Trophoblast cell (in vitro differentiated cells and primary cell): Measurements from ENCODE around the gene ZNF746.
"Not testable (repeated sequence)": the region's sequence is repeated elsewhere in the genome, so short reads cannot be mapped to it uniquely, and the experiment has no call there.

Source experiments
- DNase-seq, 2 donors: peaks; one replicate each; pipeline ENCODE4 v3.0.0-alpha.2; 2016
- H2AFZ ChIP-seq: 2 replicates; pipeline ENCODE4 v1.6.1; 2013; ENCODE audit warnings: low read length, moderate library complexity, mild to moderate bottlenecking; ENCODE audit not compliant: insufficient read depth, poor library complexity
- H2AK5ac ChIP-seq: 2 replicates; pipeline ENCODE4 v1.6.1; 2013; ENCODE audit warnings: mild to moderate bottlenecking, low read length
- H2BK120ac ChIP-seq: 2 replicates; pipeline ENCODE4 v1.6.1; 2013; ENCODE audit warnings: low read length, mild to moderate bottlenecking, moderate library complexity; ENCODE audit not compliant: insufficient read depth, poor library complexity
- H2BK12ac ChIP-seq: 2 replicates; pipeline ENCODE4 v1.6.1; 2013; ENCODE audit warnings: mild to moderate bottlenecking, low read length, moderate library complexity
- H2BK5ac ChIP-seq: 2 replicates; pipeline ENCODE4 v1.6.1; 2013; ENCODE audit warnings: low read length, low read depth, moderate library complexity, mild to moderate bottlenecking; ENCODE audit not compliant: poor library complexity
- H3K14ac ChIP-seq: 2 replicates; pipeline ENCODE4 v1.6.1; 2013; ENCODE audit warnings: mild to moderate bottlenecking, low read length
- H3K18ac ChIP-seq: 2 replicates; pipeline ENCODE4 v1.6.1; 2013; ENCODE audit warnings: mild to moderate bottlenecking, low read length
- H3K23ac ChIP-seq: 2 replicates; pipeline ENCODE4 v1.6.1; 2013; ENCODE audit warnings: low read length
- H3K27ac ChIP-seq: 2 replicates; pipeline ENCODE4 v1.5.1; 2013; ENCODE audit warnings: low read depth, mild to moderate bottlenecking, inconsistent platforms, low read length, moderate library complexity
- H3K27me3 ChIP-seq: 2 replicates; pipeline ENCODE4 v1.6.1; 2013; ENCODE audit warnings: inconsistent platforms, mild to moderate bottlenecking, low read length, moderate library complexity; ENCODE audit not compliant: insufficient read depth
- H3K36me3 ChIP-seq, 2 experiments: 1 replicate in 1 of 2; 2 replicates in 1 of 2; pipeline ENCODE4 v1.6.1; 2013; ENCODE audit warnings: low read length in 2 of 2, mild to moderate bottlenecking in 2 of 2, moderate library complexity in 1 of 2; ENCODE audit not compliant: insufficient read depth in 2 of 2, control insufficient read depth in 1 of 2
- H3K4ac ChIP-seq: 2 replicates; pipeline ENCODE4 v1.6.1; 2013; ENCODE audit warnings: low read depth, mild to moderate bottlenecking, low read length, moderate library complexity
- H3K4me1 ChIP-seq, 2 experiments: 1 replicate in 1 of 2; 2 replicates in 1 of 2; pipeline ENCODE4 v1.6.1; 2013; ENCODE audit warnings: low read length in 2 of 2, mild to moderate bottlenecking in 2 of 2, moderate library complexity in 1 of 2; ENCODE audit not compliant: insufficient read depth in 2 of 2, control insufficient read depth in 1 of 2
- H3K4me2 ChIP-seq: 2 replicates; pipeline ENCODE4 v1.6.1; 2013; ENCODE audit warnings: inconsistent platforms, mild to moderate bottlenecking, low read length, moderate library complexity
- H3K4me3 ChIP-seq: 2 replicates; pipeline ENCODE4 v1.5.1; 2013; ENCODE audit warnings: mild to moderate bottlenecking, low read depth, low read length, inconsistent platforms
- H3K79me1 ChIP-seq: one replicate; pipeline ENCODE4 v1.6.1; 2013; ENCODE audit warnings: low read length
- H3K79me2 ChIP-seq: 2 replicates; pipeline ENCODE4 v1.6.1; 2013; ENCODE audit warnings: low read length, mild to moderate bottlenecking; ENCODE audit not compliant: control insufficient read depth, insufficient read depth, poor library complexity
- H3K9ac ChIP-seq: 2 replicates; pipeline ENCODE4 v1.6.1; 2013; ENCODE audit warnings: mild to moderate bottlenecking, low read length
- H3K9me3 ChIP-seq: 2 replicates; pipeline ENCODE4 v1.6.1; 2013; ENCODE audit warnings: low read depth, mild to moderate bottlenecking, control low read depth, inconsistent platforms, low read length; ENCODE audit not compliant: insufficient read depth
- H4K12ac ChIP-seq: 2 replicates; pipeline ENCODE4 v1.6.1; 2013; ENCODE audit warnings: low read depth, mild to moderate bottlenecking, low read length, moderate library complexity
- H4K8ac ChIP-seq: 2 replicates; pipeline ENCODE4 v1.6.1; 2013; ENCODE audit warnings: low read depth, mild to moderate bottlenecking, low read length, moderate library complexity
- H4K91ac ChIP-seq: one replicate; pipeline ENCODE4 v1.6.1; 2013; ENCODE audit warnings: low read depth, mild to moderate bottlenecking, low read length, moderate library complexity
- WGBS: extraction: QIAGEN DNeasy Blood & Tissue Kit; methylation state at CpG from one replicate; pipeline ENCODE4 v1.1.7; 2013; ENCODE audit warnings: missing lambda C conversion rate; ENCODE audit not compliant: insufficient read length, insufficient coverage; ENCODE audit errors: extremely low coverage; 5-methylcytosine and 5-hydroxymethylcytosine counted together

The ZNF746 gene

GRCh38 chr7:149495785-149496641 lies 1.6 kb downstream of the ZNF746 start:
- Histone ChIP-seq H3K27me3 (no peaks in the 10 kb centered on the region), H2BK12ac (no peak overlapping the region), H4K8ac (no peak overlapping the region), H3K27ac (no peak overlapping the region), H3K9ac (no peak overlapping the region), H4K91ac (no peak overlapping the region), H3K4me1 (peaks cover 3 to 4% of the 10 kb centered on the region in 2 experiments), H3K18ac (no peak overlapping the region), H3K4me2 (peak overlapping the region; percentile 94), H3K79me1 (peaks cover 8% of the 10 kb centered on the region), H4K12ac (no peak overlapping the region), H3K36me3 (peaks cover 25 to 29% of the 10 kb centered on the region in 2 experiments), H2BK5ac (no peak overlapping the region), H3K79me2 (peaks cover 7% of the 10 kb centered on the region), H2AK5ac (no peak overlapping the region), H2BK120ac (no peak overlapping the region), H3K23ac (no peak overlapping the region), H3K4ac (peak overlapping the region; percentile 56), H3K4me3 (no peak overlapping the region), H3K9me3 (peaks cover 3% of the 10 kb centered on the region), H3K14ac (no peak overlapping the region), H2AFZ (no peak overlapping the region)
- peak in 1 of 2 donors; percentile 10 for DNase-seq
- WGBS = no CpG with 5 or more reads among the region's 13 CpGs

- no peak overlapping the region for H3K4me3 ChIP-seq
- no peaks in the 10 kb centered on the region for H3K9me3 ChIP-seq
- H2BK120ac ChIP-seq = no peak overlapping the region
- no peak overlapping the region for H3K14ac ChIP-seq
- DNase-seq = peak; percentile 44 to 77
- H3K9ac ChIP-seq = no peak overlapping the region
- H3K27ac ChIP-seq = no peak overlapping the region
- H4K91ac ChIP-seq = no peak overlapping the region
- peak overlapping the region; percentile 67 for H3K4ac ChIP-seq
- no peak overlapping the region for H4K8ac ChIP-seq
- H3K23ac ChIP-seq = no peak overlapping the region
- peaks cover 36 to 40% of the 10 kb centered on the region in 2 experiments for H3K36me3 ChIP-seq
- H3K79me1 ChIP-seq = peaks cover 8% of the 10 kb centered on the region
- H3K4me2 ChIP-seq = no peak overlapping the region
- no CpG with 5 or more reads among the region's 6 CpGs for WGBS
- H2BK5ac ChIP-seq = no peak overlapping the region
- no peak overlapping the region for H2AFZ ChIP-seq
- H2BK12ac ChIP-seq = no peak overlapping the region
- no peak overlapping the region for H2AK5ac ChIP-seq
- H3K18ac ChIP-seq = no peak overlapping the region
- H3K4me1 ChIP-seq = peaks cover 3 to 4% of the 10 kb centered on the region in 2 experiments
- H3K27me3 ChIP-seq = no peaks in the 10 kb centered on the region
- H3K79me2 ChIP-seq = peaks cover 7% of the 10 kb centered on the region
- H4K12ac ChIP-seq = no peak overlapping the region
These were observed 2.8 kb downstream of the ZNF746 start for GRCh38 chr7:149494738-149495368.

DNA sequence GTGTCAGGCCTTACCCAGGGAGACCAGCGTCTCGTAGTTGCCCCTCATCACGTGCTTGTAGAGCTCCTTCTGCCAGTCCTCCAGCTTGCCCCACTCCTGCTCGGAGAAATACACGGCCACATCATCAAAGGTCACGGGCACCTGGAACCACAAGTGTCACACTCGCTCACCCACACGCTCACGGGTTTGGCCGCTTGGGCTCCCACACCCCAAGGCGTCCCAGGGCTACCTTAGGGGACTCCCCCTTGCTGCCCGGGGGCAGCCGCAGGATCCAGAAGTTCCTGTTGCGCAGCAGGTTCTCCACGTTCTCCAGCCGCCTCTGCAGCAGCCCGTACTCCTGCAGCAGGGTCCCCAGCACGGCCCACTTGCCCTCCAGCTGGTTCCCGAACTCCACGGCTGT lies 3.6 kb downstream of the ZNF746 start:
- not testable (repeated sequence) for H4K91ac ChIP-seq, H3K9ac ChIP-seq, H3K14ac ChIP-seq, H2BK120ac ChIP-seq, H3K27ac ChIP-seq, H3K4ac ChIP-seq, H3K23ac ChIP-seq, H3K27me3 ChIP-seq, H3K4me1 ChIP-seq, H3K9me3 ChIP-seq, H4K8ac ChIP-seq, H3K79me1 ChIP-seq, H3K4me3 ChIP-seq, H2BK5ac ChIP-seq, H3K4me2 ChIP-seq, H3K18ac ChIP-seq, H2AK5ac ChIP-seq, H4K12ac ChIP-seq, H2BK12ac ChIP-seq, H2AFZ ChIP-seq, H3K79me2 ChIP-seq
- H3K36me3 ChIP-seq = peaks cover 42 to 47% of the 10 kb centered on the region in 2 experiments
- peak in 1 of 2 donors; percentile 24 for DNase-seq
- WGBS = no CpG with 5 or more reads among the region's 20 CpGs

GRCh38 chr7:149493366-149493765 lies 4.2 kb downstream of the ZNF746 start:
- no peak overlapping the region for H4K8ac ChIP-seq
- H4K12ac ChIP-seq = no peak overlapping the region
- no peak overlapping the region for H3K18ac ChIP-seq
- H3K27ac ChIP-seq = no peak overlapping the region
- peak; percentile 84 to 94 for DNase-seq
- H2AFZ ChIP-seq = no peak overlapping the region
- H3K79me2 ChIP-seq = peaks cover 7% of the 10 kb centered on the region
- no peak overlapping the region for H3K23ac ChIP-seq
- no peak overlapping the region for H2BK12ac ChIP-seq
- H3K36me3 ChIP-seq = peaks cover 45 to 50% of the 10 kb centered on the region in 2 experiments
- no peak overlapping the region for H2BK120ac ChIP-seq
- H2BK5ac ChIP-seq = no peak overlapping the region
- H3K79me1 ChIP-seq = peaks cover 8% of the 10 kb centered on the region
- H3K4me2 ChIP-seq = no peak overlapping the region
- H4K91ac ChIP-seq = no peak overlapping the region
- H3K9ac ChIP-seq = no peak overlapping the region
- H3K27me3 ChIP-seq = no peaks in the 10 kb centered on the region
- H2AK5ac ChIP-seq = no peak overlapping the region
- H3K9me3 ChIP-seq = no peaks in the 10 kb centered on the region
- H3K4me3 ChIP-seq = no peak overlapping the region
- WGBS = no CpG with 5 or more reads among the region's 9 CpGs
- no peak overlapping the region for H3K4ac ChIP-seq
- peaks cover 3 to 4% of the 10 kb centered on the region in 2 experiments for H3K4me1 ChIP-seq
- H3K14ac ChIP-seq = no peak overlapping the region
